Astrocyte (in vitro differentiated cells and primary cell): ENCODE results near the gene CLDND1.

Source experiments
- EZH2 ChIP-seq: IDR thresholded peaks from 2 replicates; pipeline ENCODE4 v1.6.1; 2012; ENCODE audit warnings: mild to moderate bottlenecking, low read length, inconsistent platforms; ENCODE audit not compliant: insufficient read depth
- TF ChIP-seq, protein P1 (sequence below): IDR thresholded peaks from 2 replicates; pipeline ENCODE4 v1.5.1; 2011; ENCODE audit warnings: low read depth, mild to moderate bottlenecking, inconsistent platforms, low read length, moderate library complexity; ENCODE audit not compliant: insufficient read depth

DNA sequence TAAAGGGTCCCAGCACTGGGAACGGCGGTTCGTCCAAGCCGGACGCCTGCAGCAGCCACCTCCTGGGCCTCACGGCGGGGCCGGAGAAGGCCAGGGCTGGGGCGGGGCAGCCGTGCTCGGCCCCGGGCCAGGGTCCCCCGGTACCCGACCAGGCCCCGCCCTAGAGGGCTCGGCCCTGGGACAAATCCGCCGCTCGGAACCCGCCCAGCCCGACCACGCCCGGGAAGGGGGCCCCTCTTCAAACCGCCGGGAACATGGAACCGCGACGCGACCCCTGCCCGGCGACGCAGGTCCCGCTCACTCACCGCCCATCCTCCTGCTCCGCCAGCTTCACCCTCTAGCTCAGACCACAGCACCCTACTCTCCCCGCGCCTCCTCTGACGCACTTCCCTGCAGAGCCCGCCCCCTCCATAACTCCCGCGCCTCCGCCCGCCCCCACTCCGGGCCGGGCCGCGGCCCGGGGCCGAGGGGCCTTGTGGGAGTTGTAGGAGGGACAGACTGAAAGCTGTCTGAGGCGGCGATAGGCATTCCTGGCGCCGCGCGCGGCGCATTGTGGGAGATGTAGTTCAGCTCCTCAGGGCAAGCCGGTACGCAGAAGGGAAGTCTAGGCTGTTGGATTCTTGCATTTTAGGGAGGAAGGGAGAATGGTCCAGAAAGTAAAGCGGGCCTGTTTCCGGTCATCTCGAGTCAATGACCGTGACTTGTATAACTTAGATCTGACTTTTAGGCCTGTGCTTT is at the start of gene CLDND1:
- TF ChIP-seq, protein P1, sequence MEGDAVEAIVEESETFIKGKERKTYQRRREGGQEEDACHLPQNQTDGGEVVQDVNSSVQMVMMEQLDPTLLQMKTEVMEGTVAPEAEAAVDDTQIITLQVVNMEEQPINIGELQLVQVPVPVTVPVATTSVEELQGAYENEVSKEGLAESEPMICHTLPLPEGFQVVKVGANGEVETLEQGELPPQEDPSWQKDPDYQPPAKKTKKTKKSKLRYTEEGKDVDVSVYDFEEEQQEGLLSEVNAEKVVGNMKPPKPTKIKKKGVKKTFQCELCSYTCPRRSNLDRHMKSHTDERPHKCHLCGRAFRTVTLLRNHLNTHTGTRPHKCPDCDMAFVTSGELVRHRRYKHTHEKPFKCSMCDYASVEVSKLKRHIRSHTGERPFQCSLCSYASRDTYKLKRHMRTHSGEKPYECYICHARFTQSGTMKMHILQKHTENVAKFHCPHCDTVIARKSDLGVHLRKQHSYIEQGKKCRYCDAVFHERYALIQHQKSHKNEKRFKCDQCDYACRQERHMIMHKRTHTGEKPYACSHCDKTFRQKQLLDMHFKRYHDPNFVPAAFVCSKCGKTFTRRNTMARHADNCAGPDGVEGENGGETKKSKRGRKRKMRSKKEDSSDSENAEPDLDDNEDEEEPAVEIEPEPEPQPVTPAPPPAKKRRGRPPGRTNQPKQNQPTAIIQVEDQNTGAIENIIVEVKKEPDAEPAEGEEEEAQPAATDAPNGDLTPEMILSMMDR = no peak
- TF ChIP-seq EZH2 = no peak
